HG03442 (cell line): ENCODE data around the gene KIF2C.
"Not testable (repeated sequence)": the region's sequence is repeated elsewhere in the genome, so short reads cannot be mapped to it uniquely, and the experiment has no call there.

Source experiments
- ATAC-seq: cut with Tn5 transposase; IDR thresholded peaks from one replicate; pipeline ENCODE4 v1.9.1; 2021; ENCODE audit warnings: mild to moderate bottlenecking, moderate library complexity; ENCODE audit not compliant: unreplicated experiment

Gene KIF2C

GRCh38 chr1:44810101-44810761 lies 70.6 kb downstream of the KIF2C start:
- no peak for ATAC-seq

GRCh38 chr1:44810762-44811105 lies 71.1 kb downstream of the KIF2C start:
- ATAC-seq: not testable (repeated sequence)

GRCh38 chr1:44811234-44811633 lies 71.6 kb downstream of the KIF2C start:
- no peak for ATAC-seq

GRCh38 chr1:44812822-44813543 lies 73.3 kb downstream of the KIF2C start:
- no peak for ATAC-seq

GRCh38 chr1:44815926-44816325 lies 76.3 kb downstream of the KIF2C start:
- ATAC-seq: not testable (repeated sequence)

- ATAC-seq: no peak
Measured at GRCh38 chr1:44817307-44817706, 77.7 kb downstream of the KIF2C start.
